ENCODE data around the gene REELD1.

DNA sequence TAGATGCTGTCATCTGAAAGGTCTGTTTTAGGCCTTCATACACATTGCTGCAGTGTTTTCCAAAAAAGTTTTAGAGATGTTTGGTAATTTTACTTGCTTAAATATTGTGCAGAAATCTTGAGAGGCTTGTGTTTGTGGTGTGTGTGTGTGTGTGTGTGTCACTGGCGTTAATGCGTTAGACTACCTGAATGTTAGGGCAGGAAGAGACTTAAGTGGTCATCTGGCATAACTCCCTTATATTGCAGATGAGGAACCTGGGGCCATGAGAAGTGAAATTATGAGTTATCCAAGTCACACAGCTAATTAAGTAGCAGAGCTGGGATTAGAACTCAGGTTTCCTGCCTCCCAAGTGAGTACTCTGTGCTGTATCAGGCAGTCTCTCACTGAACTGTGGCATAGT, 37.4 kb upstream of the REELD1 start:
- TF ChIP-seq EZH2 (IDR thresholded peaks at IDR 0.05; ENCODE audit: borderline replicate concordance, insufficient read depth, low read length, poor library complexity, severe bottlenecking) (no peak), RAD21 (conservative IDR thresholded peaks at IDR 0.05) (no peak), POLR2AphosphoS5 (IDR thresholded peaks at IDR 0.05) (no peak)
- TF ChIP-seq, protein P1, sequence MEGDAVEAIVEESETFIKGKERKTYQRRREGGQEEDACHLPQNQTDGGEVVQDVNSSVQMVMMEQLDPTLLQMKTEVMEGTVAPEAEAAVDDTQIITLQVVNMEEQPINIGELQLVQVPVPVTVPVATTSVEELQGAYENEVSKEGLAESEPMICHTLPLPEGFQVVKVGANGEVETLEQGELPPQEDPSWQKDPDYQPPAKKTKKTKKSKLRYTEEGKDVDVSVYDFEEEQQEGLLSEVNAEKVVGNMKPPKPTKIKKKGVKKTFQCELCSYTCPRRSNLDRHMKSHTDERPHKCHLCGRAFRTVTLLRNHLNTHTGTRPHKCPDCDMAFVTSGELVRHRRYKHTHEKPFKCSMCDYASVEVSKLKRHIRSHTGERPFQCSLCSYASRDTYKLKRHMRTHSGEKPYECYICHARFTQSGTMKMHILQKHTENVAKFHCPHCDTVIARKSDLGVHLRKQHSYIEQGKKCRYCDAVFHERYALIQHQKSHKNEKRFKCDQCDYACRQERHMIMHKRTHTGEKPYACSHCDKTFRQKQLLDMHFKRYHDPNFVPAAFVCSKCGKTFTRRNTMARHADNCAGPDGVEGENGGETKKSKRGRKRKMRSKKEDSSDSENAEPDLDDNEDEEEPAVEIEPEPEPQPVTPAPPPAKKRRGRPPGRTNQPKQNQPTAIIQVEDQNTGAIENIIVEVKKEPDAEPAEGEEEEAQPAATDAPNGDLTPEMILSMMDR (IDR thresholded peaks at IDR 0.05; ENCODE audit: poor library complexity, severe bottlenecking) = no peak
